Measurements from ENCODE around the gene RBM17. TPM values are rescaled to one million over a fixed set of nuclear protein-coding genes. Genes with fewer than 3 reads are reported as not detected.

Gene RBM17
- total and polyA plus RNA-seq, 2 of the 13 experiments (the other 11 are each of a cell fraction or from before 2014, with no cell fraction given) = 30.7 to 77.5 TPM

- no peak for TF ChIP-seq ZNF318 (CRISPR knock-in tag; IDR thresholded peaks at IDR 0.05)
- no peak for TF ChIP-seq POGK (CRISPR knock-in tag; conservative IDR thresholded peaks at IDR 0.05)
- peak; percentile 54 for TF ChIP-seq ARID5B (CRISPR knock-in tag; IDR thresholded peaks at IDR 0.05)
- TF ChIP-seq ZNF629 (CRISPR knock-in tag; conservative IDR thresholded peaks at IDR 0.05) = no peak
- peak; percentile 38; the same call in 1 of the 2 replicates for TF ChIP-seq PAXIP1 (CRISPR knock-in tag; conservative IDR thresholded peaks at IDR 0.05)
- no peak for TF ChIP-seq SOX13 (IDR thresholded peaks at IDR 0.05)
- TF ChIP-seq SOX13 (CRISPR knock-in tag; conservative IDR thresholded peaks at IDR 0.05 in 1 of 2, IDR thresholded peaks at IDR 0.05 in 1 of 2) = no peak
- no peak for TF ChIP-seq HOXD1 (CRISPR knock-in tag; IDR thresholded peaks at IDR 0.05)
- no peak for TF ChIP-seq ZNF282 (IDR thresholded peaks at IDR 0.05; ENCODE audit: partially characterized antibody)
- TF ChIP-seq RFX3 (CRISPR knock-in tag; IDR thresholded peaks at IDR 0.05) = no peak
Measured at GRCh38 chr10:6053816-6054631, 34.8 kb upstream of the RBM17 start (continued).

All from HepG2 (cell line).